IPS DF 19.7 (cell line): Measurements from ENCODE around the gene PROK2.

Experiments
- DNase-seq: peaks from one replicate; pipeline ENCODE4 v3.0.0-alpha.2; 2013; ENCODE audit warnings: low read depth, low spot score

The PROK2 gene

GRCh38 chr3:71786551-71786950, 1.6 kb upstream of the PROK2 start:
- no peak for DNase-seq

- DNase-seq, result no peak
These were observed 1.2 kb upstream of the PROK2 start for GRCh38 chr3:71786217-71786549.

GRCh38 chr3:71785532-71786216, 726 bp upstream of the PROK2 start:
- DNase-seq, result no peak

GRCh38 chr3:71784201-71784913, 591 bp downstream of the PROK2 start:
- no peak for DNase-seq

GRCh38 chr3:71783152-71783551, 1.8 kb downstream of the PROK2 start:
- no peak for DNase-seq

- no peak for DNase-seq
These were observed 4.5 kb downstream of the PROK2 start for GRCh38 chr3:71780430-71780829.

- DNase-seq, result no peak
These were observed 5.1 kb downstream of the PROK2 start for GRCh38 chr3:71779674-71780377.

GRCh38 chr3:71778353-71778752, 6.6 kb downstream of the PROK2 start:
- DNase-seq, result no peak

GRCh38 chr3:71776538-71776937, 8.4 kb downstream of the PROK2 start:
- DNase-seq, result no peak

- DNase-seq, result no peak
These were observed 13.1 kb downstream of the PROK2 start for GRCh38 chr3:71771884-71772283.

- no peak for DNase-seq
These were observed 13.8 kb downstream of the PROK2 start for GRCh38 chr3:71771126-71771525.

- DNase-seq, result no peak
These were observed 21.5 kb downstream of the PROK2 start for GRCh38 chr3:71763426-71763825.

- no peak for DNase-seq
These were observed 24.8 kb downstream of the PROK2 start for GRCh38 chr3:71760140-71760539.

- DNase-seq, result no peak
These were observed 25.5 kb downstream of the PROK2 start for GRCh38 chr3:71759401-71759800.

- DNase-seq, result no peak
These were observed 26.9 kb downstream of the PROK2 start for GRCh38 chr3:71758091-71758490.

- DNase-seq, result no peak
These were observed 30.2 kb downstream of the PROK2 start for GRCh38 chr3:71754610-71755253.

GRCh38 chr3:71753701-71754609, 31.0 kb downstream of the PROK2 start, which contains the start of gene GPR27:
Gene GPR27, plus strand, starts transcription at chr3:71753855. Its CDS starts 195 bp downstream, at chr3:71754050.
- DNase-seq, result no peak

- DNase-seq, result no peak
These were observed 31.9 kb downstream of the PROK2 start for GRCh38 chr3:71752831-71753700.

GRCh38 chr3:71751602-71752001, 33.3 kb downstream of the PROK2 start:
- DNase-seq, result no peak

GRCh38 chr3:71744738-71745137, 40.2 kb downstream of the PROK2 start:
- no peak for DNase-seq
